Stimulated activated CD8-positive, alpha-beta memory T cell treated with anti-CD3 and anti-CD28 coated beads, Interleukin-7, amount 100 ng/mL, for 48 hours (primary cell): ENCODE results near the gene MTM1.

Source experiments
- DNase-seq, 2 donors: peaks; one replicate each; pipeline ENCODE4 v3.0.0-alpha.2; 2020; ENCODE audit warnings: low read depth in 1 of 2; ENCODE audit errors: extremely low read depth in 1 of 2

MTM1 gene

GRCh38 chrX:150702966-150703694, 134.7 kb downstream of the MTM1 start:
- no peak for DNase-seq

- no peak for DNase-seq
These were observed 135.2 kb downstream of the MTM1 start for GRCh38 chrX:150703695-150703974.

- DNase-seq = no peak
These were observed 135.7 kb downstream of the MTM1 start for GRCh38 chrX:150704030-150704613.

- DNase-seq = no peak
These were observed 144.2 kb downstream of the MTM1 start for GRCh38 chrX:150712619-150713018.

GRCh38 chrX:150715184-150715583, 146.8 kb downstream of the MTM1 start:
- DNase-seq = no peak

- no peak for DNase-seq
These were observed 151.2 kb downstream of the MTM1 start for GRCh38 chrX:150719621-150720020.
